K562 (cell line): ENCODE results near the gene SOX15. TPM values are rescaled to one million over a fixed set of nuclear protein-coding genes. Genes with fewer than 3 reads are reported as not detected.

ENCODE experiments used
- CCNT2 ChIP-seq: IDR thresholded peaks from 2 replicates; pipeline ENCODE4 v1.6.1; 2011; ENCODE audit warnings: borderline replicate concordance, low read depth, mild to moderate bottlenecking, moderate library complexity, mixed read lengths, low read length; ENCODE audit not compliant: insufficient read length; ENCODE audit errors: extremely low read depth
- FIP1L1 ChIP-seq: fragments of 200-400 bp; formaldehyde crosslinking; IDR thresholded peaks from 2 replicates; pipeline ENCODE4 v1.6.1; 2018; ENCODE audit warnings: mild to moderate bottlenecking, low read depth, low read length; ENCODE audit not compliant: poor library complexity, severe bottlenecking
- NEUROD1 ChIP-seq: fragments of 150-350 bp; IDR thresholded peaks from 2 replicates; pipeline ENCODE4 v1.6.1; 2014; ENCODE audit warnings: borderline replicate concordance, low read length, low read depth; ENCODE audit not compliant: partially characterized antibody
- PBX2 ChIP-seq, 2 experiments: IDR thresholded peaks in 1 of 2; conservative IDR thresholded peaks in 1 of 2; 2 replicates each; pipeline ENCODE4 v1.6.1; 2016; ENCODE audit warnings: low read depth in 2 of 2, mild to moderate bottlenecking in 1 of 2, missing compliant biosample characterization in 1 of 2, missing genetic modification characterization in 1 of 2, moderate library complexity in 1 of 2
- POLR2AphosphoS2 ChIP-seq: IDR thresholded peaks from 2 replicates; pipeline ENCODE4 v1.6.1; 2012; ENCODE audit warnings: low read length, improper control_type of control experiment
- POLR2H ChIP-seq: IDR thresholded peaks from 2 replicates; pipeline ENCODE4 v1.6.1; 2016; ENCODE audit warnings: missing genetic modification characterization, low read depth, mild to moderate bottlenecking, control low read depth, missing compliant biosample characterization, moderate library complexity
- RERE ChIP-seq: sonication (generic); formaldehyde crosslinking; IDR thresholded peaks from 2 replicates; pipeline ENCODE4 v1.8.0; 2023; ENCODE audit warnings: missing genetic modification reagents, mild to moderate bottlenecking, borderline replicate concordance
- SMAD4 ChIP-seq: fragments of 250-450 bp; sonication (Bioruptor Pico); conservative IDR thresholded peaks from 2 replicates; pipeline ENCODE4 v1.8.0; 2021; ENCODE audit warnings: inconsistent platforms, mild to moderate bottlenecking, moderate library complexity
- THRAP3 ChIP-seq: fragments of 450-650 bp; IDR thresholded peaks from 2 replicates; pipeline ENCODE4 v1.6.1; 2016; ENCODE audit warnings: mild to moderate bottlenecking, inconsistent platforms, borderline replicate concordance
- ZKSCAN1 ChIP-seq: fragments of 150-350 bp; IDR thresholded peaks from 2 replicates; pipeline ENCODE4 v1.6.1; 2016; ENCODE audit warnings: low read depth, low read length
- ZNF124 ChIP-seq: sonication (generic); formaldehyde crosslinking; IDR thresholded peaks from 2 replicates; pipeline ENCODE4 v1.8.1; 2022; ENCODE audit warnings: missing genetic modification reagents
- ZNF592 ChIP-seq: fragments of 450-650 bp; IDR thresholded peaks from 2 replicates; pipeline ENCODE4 v1.6.1; 2017; ENCODE audit warnings: antibody characterized with exemption, mild to moderate bottlenecking
- ZNF830 ChIP-seq: fragments of 250-450 bp; sonication (Bioruptor Pico); IDR thresholded peaks from 2 replicates; pipeline ENCODE4 v1.5.0; 2021; ENCODE audit warnings: mild to moderate bottlenecking
- polyA plus RNA-seq, 8 experiments: library from polyadenylated mRNA; depleted of rRNA in 4 of 8; stranded (reverse) in 5 of 8; unstranded in 3 of 8; fragments of >200 nt; fragmentation: Nextera tagmentation in 2 of 8; fragmentation: Illumina TruSeq in 1 of 8; extraction: Ambion mirVana in 2 of 8; extraction: Trizol in 1 of 8; gene quantifications; 2 replicates each; pipeline versions ENCODE4 v1.2.1 to v1.2.3, GENCODE V29; 2011 to 2014; ENCODE audit warnings: inconsistent platforms in 1 of 8, missing spikeins in 1 of 8
- total RNA-seq, 7 experiments: library from RNA; depleted of rRNA in 6 of 7; stranded (reverse); fragments of >200 nt in 6 of 7; fragmentation: Illumina TruSeq in 2 of 7; extraction: Trizol in 2 of 7; gene quantifications; 2 replicates each; pipeline versions ENCODE4 v1.2.1 to v1.2.3, GENCODE V29; 2011 to 2021; ENCODE audit warnings: low replicate concordance in 1 of 7

The SOX15 gene
- total and polyA plus RNA-seq, 9 of the 15 experiments (the other 6 are each of a cell fraction or from before 2014, with no cell fraction given), result 0.07 to 0.33 (median 0.19) TPM; not detected in 5

GRCh38 chr17:7579001-7579833 is 10.7 kb downstream of the SOX15 start, which contains the start of gene CD68 (continued):
- no peak for TF ChIP-seq CCNT2
- 0 out of 2 replicates have a peak, but pooled peaks have one; percentile 10 for TF ChIP-seq ZKSCAN1
- TF ChIP-seq ZNF830 (CRISPR knock-in tag), result no peak
- peak; percentile 26 for TF ChIP-seq FIP1L1
- TF ChIP-seq RERE (CRISPR knock-in tag), result no peak
- peak; percentile 58; the same call in 1 of the 2 replicates for TF ChIP-seq THRAP3
- peak; percentile 23; the same call in 1 of the 2 replicates for TF ChIP-seq ZNF592
- TF ChIP-seq PBX2 (CRISPR knock-in tag; IDR thresholded peaks at IDR 0.05; ENCODE audit: low read depth), result no peak
- TF ChIP-seq PBX2 (tag; conservative IDR thresholded peaks at IDR 0.05; ENCODE audit: low read depth), result no peak
- TF ChIP-seq ZNF124, result no peak
- TF ChIP-seq POLR2H (tag), result peak; percentile 53; the same call in 1 of the 2 replicates
- peak; percentile 100 for TF ChIP-seq POLR2AphosphoS2
- no peak for TF ChIP-seq NEUROD1
- TF ChIP-seq SMAD4, result no peak
